SH-SY5Y (cell line): ENCODE results near the gene LRRC37B.

ENCODE experiments used
- GATA2 ChIP-seq: IDR thresholded peaks from 2 replicates; pipeline ENCODE4 v1.6.1; 2011; ENCODE audit warnings: mild to moderate bottlenecking, low read depth, low read length
- GATA3 ChIP-seq: IDR thresholded peaks from 2 replicates; pipeline ENCODE4 v1.6.1; 2011; ENCODE audit warnings: low read depth, mild to moderate bottlenecking, low read length, moderate library complexity

DNA sequence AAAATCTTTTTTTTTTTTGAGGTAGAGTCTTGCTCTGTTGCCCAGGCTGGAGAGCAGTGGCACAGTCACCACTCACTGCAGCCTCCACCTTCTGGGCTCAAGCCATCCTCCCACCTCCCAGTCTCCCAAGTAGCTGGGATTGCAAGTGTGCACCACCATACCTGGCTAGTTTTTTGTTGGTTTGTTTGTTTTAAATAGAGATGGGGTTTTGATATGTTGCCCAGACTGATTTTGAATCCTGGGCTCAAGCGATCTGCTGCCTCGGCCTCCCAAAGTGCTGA, 2.0 kb downstream of the LRRC37B start:
- TF ChIP-seq GATA2 (no peak), GATA3 (no peak)
